Endothelial cell of umbilical vein (primary cell): ENCODE measurements around the gene NPLOC4. TPM values are rescaled to one million over a fixed set of nuclear protein-coding genes. Genes with fewer than 3 reads are reported as not detected.

Source experiments
- BruUV-seq: library from RNA; stranded (reverse); fragments of 400-500 nt; replicated peaks from 2 replicates; lab custom pipeline; 2021; lab: Mats Ljungman, UMichigan
- CTCF ChIA-PET: fragments of 300-600, 350-600 bp; sonication (Branson Sonifier 250); formaldehyde crosslinking; loops from one replicate; lab custom pipeline; 2021; ENCODE audit warnings: antibody characterized with exemption, inconsistent platforms; lab: Charles Lee
- POLR2A ChIA-PET: fragments of 300-600, 350-600 bp; sonication (Branson Sonifier 250); formaldehyde crosslinking; loops from one replicate; lab custom pipeline; 2021; ENCODE audit warnings: antibody characterized with exemption, inconsistent platforms; lab: Charles Lee
- DNase-seq: peaks from one replicate; pipeline ENCODE4 v3.0.0-alpha.2; 2011; ENCODE audit warnings: low read depth, low spot score
- FAIRE-seq: peaks from 2 replicates; lab custom pipeline; 2011; peaks lifted over from hg19 to GRCh38; lab: Jason Lieb, UNC
- H2AFZ ChIP-seq: 2 replicates; pipeline ENCODE4 v1.6.0; 2012; ENCODE audit warnings: low read depth, low read length, control low read depth, inconsistent platforms
- H3K27ac ChIP-seq: 2 replicates; pipeline ENCODE4 v1.5.1; 2011; ENCODE audit warnings: low read depth, mild to moderate bottlenecking, control low read depth, low read length, moderate library complexity; ENCODE audit not compliant: insufficient read depth
- H3K27me3 ChIP-seq, 2 experiments: 2 replicates each; pipeline versions ENCODE4 v1.6.0 to v1.6.1; 2011; ENCODE audit warnings: low read length in 2 of 2, mixed read lengths in 1 of 2; ENCODE audit not compliant: control insufficient read depth in 2 of 2, insufficient read depth in 2 of 2
- H3K36me3 ChIP-seq, 2 experiments: 2 replicates in 1 of 2; 3 replicates in 1 of 2; pipeline ENCODE4 v1.5.1; 2011; ENCODE audit warnings: low read length in 2 of 2, mild to moderate bottlenecking in 1 of 2, moderate library complexity in 1 of 2; ENCODE audit not compliant: control insufficient read depth in 2 of 2, insufficient read depth in 2 of 2; ENCODE audit errors: extremely low read depth in 1 of 2
- H3K4me1 ChIP-seq: 3 replicates; pipeline ENCODE4 v1.5.1; 2011; ENCODE audit warnings: mild to moderate bottlenecking, low read length; ENCODE audit not compliant: control insufficient read depth, insufficient read depth; ENCODE audit errors: extremely low read depth
- H3K4me2 ChIP-seq: 2 replicates; pipeline ENCODE4 v1.6.1; 2011; ENCODE audit warnings: low read length, control low read depth, mixed read lengths; ENCODE audit not compliant: insufficient read depth
- H3K4me3 ChIP-seq, 3 experiments: fragments of 200-600 bp in 1 of 3; sonication (generic), shearing (Covaris generic) in 1 of 3; replicated peaks in 1 of 3; 2 replicates each; pipeline ENCODE4 v1.5.1; 2011 to 2016; ENCODE audit warnings: control low read depth in 3 of 3, low read length in 3 of 3, mild to moderate bottlenecking in 2 of 3, inconsistent platforms in 1 of 3, low read depth in 1 of 3, moderate library complexity in 1 of 3; ENCODE audit not compliant: insufficient read depth in 1 of 3
- H3K79me2 ChIP-seq: 2 replicates; pipeline ENCODE4 v1.6.0; 2012; ENCODE audit warnings: low read length, inconsistent platforms; ENCODE audit not compliant: control insufficient read depth, insufficient read depth
- H3K9ac ChIP-seq: replicated peaks from 2 replicates; pipeline ENCODE3; 2011; ENCODE audit warnings: low read length, control low read depth; ENCODE audit not compliant: insufficient read depth; ENCODE audit errors: extremely low read depth
- H3K9me1 ChIP-seq: replicated peaks from 3 replicates; pipeline ENCODE4 v1.6.0; 2011; ENCODE audit warnings: mild to moderate bottlenecking, low read length; ENCODE audit not compliant: control insufficient read depth, insufficient read depth; ENCODE audit errors: extremely low read depth
- H3K9me3 ChIP-seq: replicated peaks from 2 replicates; pipeline ENCODE4 v1.5.1; 2012; ENCODE audit warnings: low read length, inconsistent platforms; ENCODE audit not compliant: control insufficient read depth, insufficient read depth
- H4K20me1 ChIP-seq: replicated peaks from 2 replicates; pipeline ENCODE3; 2011; ENCODE audit warnings: mild to moderate bottlenecking, low read length; ENCODE audit not compliant: control insufficient read depth, insufficient read depth; ENCODE audit errors: extremely low read depth
- EZH2 ChIP-seq: IDR thresholded peaks from 2 replicates; pipeline ENCODE4 v1.6.1; 2012; ENCODE audit warnings: borderline replicate concordance, low read depth, mild to moderate bottlenecking, moderate library complexity, low read length, inconsistent platforms; ENCODE audit not compliant: severe bottlenecking
- FOS ChIP-seq: IDR thresholded peaks from 2 replicates; pipeline ENCODE4 v1.6.1; 2011; ENCODE audit warnings: mild to moderate bottlenecking, low read length, moderate library complexity, borderline replicate concordance; ENCODE audit not compliant: insufficient read depth
- GATA2 ChIP-seq: IDR thresholded peaks from 2 replicates; pipeline ENCODE4 v1.7.0; 2011; ENCODE audit warnings: low read depth, mild to moderate bottlenecking, moderate library complexity, mixed read lengths, low read length; ENCODE audit not compliant: insufficient read length, insufficient read depth
- JUN ChIP-seq: IDR thresholded peaks from 2 replicates; pipeline ENCODE4 v1.6.1; 2011; ENCODE audit warnings: borderline replicate concordance, low read depth; ENCODE audit not compliant: insufficient read length, insufficient read depth
- MYC ChIP-seq: IDR thresholded peaks from one replicate; pipeline ENCODE4 v1.6.1; 2011; ENCODE audit warnings: mild to moderate bottlenecking, low read depth, low read length
- POLR2A ChIP-seq: IDR thresholded peaks from 2 replicates; pipeline ENCODE4 v1.6.1; 2012; ENCODE audit warnings: low read depth, mild to moderate bottlenecking, control low read depth, low read length
- POLR2AphosphoS5 ChIP-seq: IDR thresholded peaks from 2 replicates; pipeline ENCODE4 v1.6.1; 2012; ENCODE audit warnings: low read depth, mild to moderate bottlenecking, control low read depth, low read length, moderate library complexity; ENCODE audit not compliant: insufficient read depth
- dilution Hi-C: fragments of 300-500 bp; cut with MboI; formaldehyde crosslinking; loops from one replicate; pipeline ENCODE4 v1.15.0; 2019; ENCODE audit warnings: low sequenced_read_pairs; ENCODE audit not compliant: extremely low pct_ligation_motif_present
- intact Hi-C: fragments of 100-400 bp; cut with micrococcal nuclease; formaldehyde crosslinking; loops from one replicate; pipeline ENCODE4 v1.10.0; 2022
- polyA plus RNA-seq, 4 experiments: library from polyadenylated mRNA; depleted of rRNA in 3 of 4; stranded (reverse) in 3 of 4; unstranded in 1 of 4; fragments of >200 nt; gene quantifications; 2 replicates each; pipeline versions ENCODE4 v1.2.1 to v1.2.3, GENCODE V29; 2011 to 2012; ENCODE audit warnings: missing spikeins in 1 of 4
- total RNA-seq: library from RNA; stranded (reverse); gene quantifications from 2 replicates; pipeline ENCODE4 v1.2.3, GENCODE V29; 2021
- TF ChIP-seq, protein P1 (sequence below), 2 donors: IDR thresholded peaks; 1 replicate in 1 of 2; 2 replicates in 1 of 2; pipeline ENCODE4 v1.5.1; 2011; ENCODE audit warnings: low read length in 2 of 2, mild to moderate bottlenecking in 2 of 2, moderate library complexity in 2 of 2, control low read depth in 1 of 2, inconsistent platforms in 1 of 2, low read depth in 1 of 2; ENCODE audit not compliant: insufficient read depth in 1 of 2; ENCODE audit errors: extremely low read depth in 1 of 2
- TF ChIP-seq, protein P2 (sequence below): IDR thresholded peaks from 2 replicates; pipeline ENCODE4 v1.6.1; 2011; ENCODE audit not compliant: insufficient read depth, insufficient read length

The NPLOC4 gene
- total and polyA plus RNA-seq, 2 donors (not counting 3 experiments of a cell fraction or from before 2014, with no cell fraction given), result 150 to 175 TPM

DNA sequence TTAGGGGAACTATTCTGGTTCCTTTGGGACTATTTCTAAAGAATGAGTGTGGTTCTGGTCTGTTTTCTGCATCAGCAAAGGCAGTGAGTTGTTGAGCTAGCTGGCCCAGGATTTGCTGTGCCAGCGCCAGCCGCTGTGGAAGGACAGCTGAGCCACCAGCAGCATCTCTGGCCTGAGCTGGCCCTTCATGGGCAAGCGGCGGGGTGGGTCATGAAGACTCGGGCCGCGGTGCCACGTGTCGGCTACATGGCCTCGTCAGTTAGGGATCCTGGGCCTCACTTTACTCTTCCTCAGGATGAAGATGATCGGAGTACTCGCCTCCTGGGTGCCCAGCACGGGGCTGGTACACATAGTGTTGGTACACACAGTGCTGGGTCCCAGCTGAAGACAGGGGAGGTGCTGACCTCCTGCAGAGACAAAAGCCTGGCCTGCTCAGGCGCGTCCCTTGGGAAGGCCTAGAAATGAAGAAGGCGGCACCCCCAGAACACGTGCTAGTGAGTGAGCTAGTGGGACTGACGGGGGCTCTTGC, 66.9 kb downstream of the NPLOC4 start:
- no peak overlapping the region for H3K27ac ChIP-seq
- H3K4me2 ChIP-seq, result no peak overlapping the region
- CTCF ChIA-PET, result interaction anchor here (1.0 to 2.4 kb wide), 2 partner anchors 10 to 11 kb away, joined by 3 to 6 read pairs; no protein-coding TSS in a partner anchor
- H3K36me3 ChIP-seq, result peaks cover 33 to 34% of the 10 kb centered on the region in 2 experiments
- no TSS peak for BruUV-seq
- DNase-seq (no peak), FAIRE-seq (no peak)
- H2AFZ ChIP-seq, result no peak overlapping the region
- dilution Hi-C loops, result no loop called here
- peaks cover 45% of the 10 kb centered on the region for H3K4me1 ChIP-seq
- intact Hi-C loops, result loop anchor here (5.0 kb wide), 1 partner anchor 32 kb away; no protein-coding TSS in a partner anchor
- H3K27me3 ChIP-seq, result no peaks in the 10 kb centered on the region
- H3K4me3 ChIP-seq, result no peak overlapping the region
- H3K9me3 ChIP-seq, result no peaks in the 10 kb centered on the region
- TF ChIP-seq FOS, result no peak
- TF ChIP-seq, protein P1, sequence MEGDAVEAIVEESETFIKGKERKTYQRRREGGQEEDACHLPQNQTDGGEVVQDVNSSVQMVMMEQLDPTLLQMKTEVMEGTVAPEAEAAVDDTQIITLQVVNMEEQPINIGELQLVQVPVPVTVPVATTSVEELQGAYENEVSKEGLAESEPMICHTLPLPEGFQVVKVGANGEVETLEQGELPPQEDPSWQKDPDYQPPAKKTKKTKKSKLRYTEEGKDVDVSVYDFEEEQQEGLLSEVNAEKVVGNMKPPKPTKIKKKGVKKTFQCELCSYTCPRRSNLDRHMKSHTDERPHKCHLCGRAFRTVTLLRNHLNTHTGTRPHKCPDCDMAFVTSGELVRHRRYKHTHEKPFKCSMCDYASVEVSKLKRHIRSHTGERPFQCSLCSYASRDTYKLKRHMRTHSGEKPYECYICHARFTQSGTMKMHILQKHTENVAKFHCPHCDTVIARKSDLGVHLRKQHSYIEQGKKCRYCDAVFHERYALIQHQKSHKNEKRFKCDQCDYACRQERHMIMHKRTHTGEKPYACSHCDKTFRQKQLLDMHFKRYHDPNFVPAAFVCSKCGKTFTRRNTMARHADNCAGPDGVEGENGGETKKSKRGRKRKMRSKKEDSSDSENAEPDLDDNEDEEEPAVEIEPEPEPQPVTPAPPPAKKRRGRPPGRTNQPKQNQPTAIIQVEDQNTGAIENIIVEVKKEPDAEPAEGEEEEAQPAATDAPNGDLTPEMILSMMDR (IDR thresholded peaks at IDR 0.05; ENCODE audit: extremely low read depth in 1 of 2, insufficient read depth in 1 of 2, low read depth in 1 of 2, low read length in 2 of 2), result no peak
- TF ChIP-seq, protein P2, sequence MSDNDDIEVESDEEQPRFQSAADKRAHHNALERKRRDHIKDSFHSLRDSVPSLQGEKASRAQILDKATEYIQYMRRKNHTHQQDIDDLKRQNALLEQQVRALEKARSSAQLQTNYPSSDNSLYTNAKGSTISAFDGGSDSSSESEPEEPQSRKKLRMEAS, result no peak
- TF ChIP-seq MYC, result no peak
- TF ChIP-seq GATA2, result no peak
- TF ChIP-seq JUN, result no peak
- TF ChIP-seq POLR2AphosphoS5, result no peak
- no peak for TF ChIP-seq POLR2A
- no peak for TF ChIP-seq EZH2
- POLR2A ChIA-PET, result no interaction called here
- H4K20me1 ChIP-seq, result no peaks in the 10 kb centered on the region
- no peaks in the 10 kb centered on the region for H3K9me1 ChIP-seq
- peaks cover 28% of the 10 kb centered on the region for H3K79me2 ChIP-seq
- H3K9ac ChIP-seq, result no peak overlapping the region
